ENCODE measurements around the gene ARHGAP40.

Gene ARHGAP40

GRCh38 chr20:38651154-38651553 is 49.5 kb downstream of the ARHGAP40 start:
- no peak for DNase-seq (ENCODE audit: low spot score)
- no peak for TF ChIP-seq CTCF (IDR thresholded peaks at IDR 0.05)
- H3K4me3 ChIP-seq = no peak overlapping the region
- no peak overlapping the region for H3K27ac ChIP-seq

DNA sequence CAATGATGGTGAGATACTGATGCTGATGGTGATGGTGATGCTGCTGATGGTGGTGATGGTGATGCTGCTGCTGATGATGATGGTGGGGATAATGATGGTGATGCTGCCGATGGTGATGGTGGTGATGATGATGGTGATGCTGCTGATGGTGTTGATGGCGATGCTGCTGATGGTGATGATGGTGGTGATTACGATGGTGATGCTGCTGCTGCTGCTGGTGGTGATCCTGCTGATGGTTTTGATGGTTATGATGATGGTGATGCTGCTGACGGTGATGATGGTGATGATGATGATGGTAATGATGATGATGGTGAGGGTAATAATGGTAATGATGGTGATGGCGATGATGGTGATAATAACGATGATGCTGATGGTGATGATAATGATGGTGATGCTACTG is 50.0 kb downstream of the ARHGAP40 start:
- Histone ChIP-seq H3K27ac (no peak overlapping the region), H3K4me3 (no peak overlapping the region)
- DNase-seq (ENCODE audit: low spot score) = no peak
- TF ChIP-seq CTCF (IDR thresholded peaks at IDR 0.05) = no peak

DNA sequence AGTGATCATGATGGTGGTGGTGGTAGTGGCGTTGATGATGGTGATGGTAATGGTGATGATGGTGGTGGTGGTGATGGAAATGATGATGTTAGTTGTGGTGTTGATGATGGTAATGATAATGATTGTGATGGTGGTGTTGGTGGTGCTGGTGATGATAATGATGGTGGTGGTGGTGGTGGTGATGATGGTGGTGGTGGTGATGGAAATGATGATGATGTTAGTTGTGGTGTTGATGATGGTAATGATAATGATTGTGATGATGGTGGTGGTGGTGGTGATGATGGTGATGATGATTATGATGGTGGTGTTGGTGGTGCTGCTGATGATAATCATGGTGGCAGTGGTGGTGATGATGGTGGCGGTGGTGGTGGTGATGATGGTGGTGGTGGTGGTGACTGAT is 51.4 kb downstream of the ARHGAP40 start:
- Histone ChIP-seq H3K4me3 (no peak overlapping the region), H3K27ac (no peak overlapping the region)
- TF ChIP-seq CTCF (IDR thresholded peaks at IDR 0.05) = no peak
- no peak for DNase-seq (ENCODE audit: low spot score)

DNA sequence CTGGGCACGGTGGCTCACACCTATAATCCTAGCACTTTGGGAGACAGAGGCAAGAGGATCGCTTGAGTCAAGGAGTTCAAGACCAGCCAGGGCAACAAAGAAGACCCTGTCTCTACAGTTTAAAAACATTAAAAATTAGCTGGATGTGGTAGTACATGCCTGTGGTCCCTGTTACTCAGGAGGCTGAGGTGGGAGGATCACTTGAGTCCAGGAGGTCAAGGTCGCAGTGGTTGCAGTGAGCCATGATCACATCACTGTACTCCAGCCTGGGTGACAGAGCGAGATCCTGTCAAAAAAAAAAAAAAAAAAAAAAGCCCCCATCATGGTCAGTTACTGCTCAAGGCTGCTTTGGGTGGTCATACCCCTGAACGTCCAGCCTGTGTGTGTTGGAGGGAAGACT is 55.8 kb downstream of the ARHGAP40 start:
- TF ChIP-seq CTCF (IDR thresholded peaks at IDR 0.05) = no peak
- H3K4me3 ChIP-seq = no peak overlapping the region
- no peak overlapping the region for H3K27ac ChIP-seq
- no peak for DNase-seq (ENCODE audit: low spot score)

DNA sequence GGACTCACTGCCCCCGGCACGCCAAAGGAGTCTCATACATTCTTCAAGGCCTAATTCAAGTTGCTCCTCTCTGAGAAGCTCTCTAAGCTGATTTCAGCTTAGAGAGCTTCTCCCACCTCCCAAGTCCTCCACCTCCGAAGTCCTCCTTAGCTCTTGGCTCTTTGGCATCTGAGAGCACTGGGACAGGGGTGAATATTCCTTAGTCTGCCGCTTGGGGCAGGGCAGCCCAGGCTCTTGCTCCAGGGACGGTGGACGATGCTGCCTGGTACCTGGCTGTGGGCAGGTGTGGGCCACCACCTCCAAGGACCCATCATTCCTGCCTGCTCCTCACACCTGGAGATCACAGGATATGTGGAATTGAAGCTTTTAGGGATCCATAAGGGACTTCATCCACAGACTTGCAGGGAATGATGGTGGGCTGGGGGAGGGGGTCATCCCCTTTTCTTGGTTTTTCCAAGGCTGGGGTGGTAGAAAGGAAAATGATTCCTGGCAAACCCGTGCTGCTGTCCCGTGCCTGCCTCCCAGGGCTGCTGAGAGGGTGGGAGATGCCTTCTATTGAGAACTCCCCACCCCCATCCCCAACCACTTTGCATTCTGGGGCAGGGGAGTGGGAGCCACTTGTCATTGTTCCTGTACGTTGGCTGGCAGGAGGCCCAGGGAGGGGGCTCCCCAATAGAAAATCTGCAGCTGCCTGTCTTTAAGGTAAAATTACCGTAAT is 57.4 kb downstream of the ARHGAP40 start:
- DNase-seq (ENCODE audit: low spot score) = no peak
- no peak overlapping the region for H3K4me3 ChIP-seq
- no peak overlapping the region for H3K27ac ChIP-seq
- peak; percentile 28 for TF ChIP-seq CTCF (IDR thresholded peaks at IDR 0.05)

- H3K27ac ChIP-seq = no peak overlapping the region
- H3K4me3 ChIP-seq = no peak overlapping the region
- no peak for DNase-seq (ENCODE audit: low spot score)
- no peak for TF ChIP-seq CTCF (IDR thresholded peaks at IDR 0.05)
Measured at GRCh38 chr20:38659597-38659880, 57.9 kb downstream of the ARHGAP40 start.

DNA sequence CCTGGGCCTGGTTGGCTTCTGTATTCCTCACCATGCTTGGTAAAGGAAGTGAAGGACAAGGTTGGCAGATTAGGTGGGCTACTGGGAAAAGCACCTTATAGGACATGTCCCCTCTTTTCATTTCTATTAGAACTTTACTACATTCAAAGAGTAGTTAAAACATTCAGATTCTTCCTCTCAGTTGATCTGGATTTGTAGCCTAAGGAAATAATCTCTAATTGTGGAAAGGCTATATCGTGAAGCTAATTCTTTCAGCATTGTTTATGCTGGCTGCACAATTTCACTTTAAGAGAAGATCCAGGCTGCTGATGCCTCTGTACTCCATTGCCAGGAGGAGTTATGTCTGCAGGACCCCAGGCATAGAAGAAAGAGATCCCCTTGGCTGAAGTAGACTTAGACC is 58.8 kb downstream of the ARHGAP40 start:
- TF ChIP-seq CTCF (IDR thresholded peaks at IDR 0.05) = no peak
- no peak for DNase-seq (ENCODE audit: low spot score)
- H3K4me3 ChIP-seq = no peak overlapping the region

More for the DNA sequence above, 58.8 kb downstream of the ARHGAP40 start:
- H3K27ac ChIP-seq = no peak overlapping the region
